Immature natural killer cell (primary cell): Measurements from ENCODE around the gene DRGX. TPM values are rescaled to one million over a fixed set of nuclear protein-coding genes. Genes with fewer than 3 reads are reported as not detected.

Experiments used
- DNase-seq, 3 donors: peaks; one replicate each; pipeline ENCODE4 v3.0.0; 2022; ENCODE audit warnings: mixed read lengths in 1 of 3
- H3K27ac Mint-ChIP-seq, 6 donors: one replicate each; pipeline ENCODE4 v1.8.0; 2020; ENCODE audit warnings: mixed read lengths in 6 of 6, mild to moderate bottlenecking in 5 of 6, inconsistent platforms in 4 of 6, moderate library complexity in 3 of 6
- H3K27me3 Mint-ChIP-seq, 3 donors: one replicate each; pipeline ENCODE4 v1.8.0; 2020 to 2021; ENCODE audit warnings: low read depth in 3 of 3, mild to moderate bottlenecking in 3 of 3, mixed read lengths in 3 of 3, moderate library complexity in 3 of 3, inconsistent platforms in 1 of 3
- H3K36me3 Mint-ChIP-seq, 3 donors: one replicate each; pipeline ENCODE4 v1.8.0; 2020; ENCODE audit warnings: mixed read lengths in 3 of 3, inconsistent platforms in 2 of 3, mild to moderate bottlenecking in 2 of 3
- H3K4me1 Mint-ChIP-seq, 2 donors: one replicate each; pipeline ENCODE4 v1.8.0; 2020; ENCODE audit warnings: inconsistent platforms in 2 of 2, mild to moderate bottlenecking in 2 of 2, mixed read lengths in 2 of 2, moderate library complexity in 1 of 2
- H3K4me3 Mint-ChIP-seq, 5 donors: one replicate each; pipeline ENCODE4 v1.8.0; 2020; ENCODE audit warnings: mild to moderate bottlenecking in 5 of 5, mixed read lengths in 5 of 5, inconsistent platforms in 3 of 5, moderate library complexity in 3 of 5
- H3K9me3 Mint-ChIP-seq, 6 donors: one replicate each; pipeline ENCODE4 v1.8.0; 2020; ENCODE audit warnings: mild to moderate bottlenecking in 6 of 6, mixed read lengths in 6 of 6, inconsistent platforms in 4 of 6, moderate library complexity in 3 of 6
- polyA plus RNA-seq, 3 donors: library from polyadenylated mRNA; unstranded; fragments of 300-500 nt; fragmentation: Illumina TruSeq; gene quantifications; one replicate each; pipeline ENCODE4 v1.2.3, GENCODE V29; 2021

Gene DRGX
- polyA plus RNA-seq, 3 donors from 2014 or later: not detected

DNA sequence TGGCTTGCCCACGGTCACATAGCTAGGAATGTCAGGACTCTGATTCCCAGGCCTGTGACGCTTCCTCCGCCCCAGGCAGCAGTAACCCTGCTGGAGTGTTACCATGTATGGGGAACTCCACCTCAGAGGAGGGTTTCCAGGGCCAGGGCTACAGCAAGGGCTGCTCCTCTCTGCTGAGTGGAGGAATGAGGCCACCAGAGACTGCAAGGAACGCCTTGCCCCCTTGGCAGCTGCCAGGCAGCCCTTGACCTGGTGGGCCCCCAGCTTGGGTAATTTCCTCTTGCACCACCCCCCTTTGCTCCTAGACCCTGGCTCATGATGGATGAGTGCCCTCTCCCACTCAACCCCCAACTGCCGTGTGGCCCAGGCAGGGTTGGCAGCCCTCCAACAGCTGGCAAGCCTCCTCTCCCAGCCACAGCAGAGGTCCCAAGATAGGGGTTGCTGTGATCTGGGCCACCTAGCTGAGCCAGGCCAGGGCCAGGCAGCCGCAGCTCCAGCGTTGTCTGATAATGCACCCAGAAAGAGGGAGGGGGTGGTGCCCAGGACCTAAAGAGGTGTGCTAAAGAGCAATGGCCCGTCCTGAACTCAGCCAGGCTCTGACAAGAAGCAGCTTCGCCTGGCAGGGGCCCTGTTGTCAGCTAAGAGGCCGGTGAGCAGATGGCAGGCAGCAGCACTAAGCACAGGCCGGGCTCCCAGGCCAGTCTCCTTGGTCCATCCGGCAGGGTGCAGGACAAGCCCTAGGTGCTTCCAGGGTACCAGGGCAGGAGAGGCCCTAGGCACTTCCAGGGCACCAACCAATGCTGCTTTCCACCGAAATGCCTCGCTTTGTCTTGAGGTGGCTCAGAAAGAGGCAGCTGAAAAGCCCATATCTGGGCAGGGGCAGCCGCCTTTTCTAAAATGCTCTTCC is 35.4 kb downstream of the DRGX start:
- no peak for DNase-seq
- no peak overlapping the region for H3K27ac Mint-ChIP-seq
- H3K9me3 Mint-ChIP-seq: peaks cover 0 to 5% (median 0%) of the 10 kb centered on the region in 6 donors
- no peak overlapping the region for H3K4me3 Mint-ChIP-seq
- peaks cover 0 to 4% (median 0%) of the 10 kb centered on the region in 3 donors for H3K36me3 Mint-ChIP-seq
- no peaks in the 10 kb centered on the region for H3K4me1 Mint-ChIP-seq
- peaks cover 0 to 5% (median 4%) of the 10 kb centered on the region in 3 donors for H3K27me3 Mint-ChIP-seq

- DNase-seq: no peak
- no peak overlapping the region for H3K27ac Mint-ChIP-seq
- peaks cover 0 to 4% (median 0%) of the 10 kb centered on the region in 3 donors for H3K36me3 Mint-ChIP-seq
- no peaks in the 10 kb centered on the region for H3K4me1 Mint-ChIP-seq
- peaks cover 0 to 5% (median 0%) of the 10 kb centered on the region in 6 donors for H3K9me3 Mint-ChIP-seq
- peaks cover 0 to 5% (median 2%) of the 10 kb centered on the region in 3 donors for H3K27me3 Mint-ChIP-seq
- H3K4me3 Mint-ChIP-seq: no peak overlapping the region
Observed at GRCh38 chr10:49359349-49360270, 36.3 kb downstream of the DRGX start.

GRCh38 chr10:49357910-49358309 is 38.0 kb downstream of the DRGX start:
- H3K4me1 Mint-ChIP-seq: no peaks in the 10 kb centered on the region
- H3K27ac Mint-ChIP-seq: no peak overlapping the region
- H3K27me3 Mint-ChIP-seq: peaks cover 0 to 3% (median 2%) of the 10 kb centered on the region in 3 donors
- peaks cover 0 to 4% (median 0%) of the 10 kb centered on the region in 3 donors for H3K36me3 Mint-ChIP-seq
- H3K9me3 Mint-ChIP-seq: peaks cover 0 to 5% (median 0%) of the 10 kb centered on the region in 6 donors
- DNase-seq: no peak
- no peak overlapping the region for H3K4me3 Mint-ChIP-seq

DNA sequence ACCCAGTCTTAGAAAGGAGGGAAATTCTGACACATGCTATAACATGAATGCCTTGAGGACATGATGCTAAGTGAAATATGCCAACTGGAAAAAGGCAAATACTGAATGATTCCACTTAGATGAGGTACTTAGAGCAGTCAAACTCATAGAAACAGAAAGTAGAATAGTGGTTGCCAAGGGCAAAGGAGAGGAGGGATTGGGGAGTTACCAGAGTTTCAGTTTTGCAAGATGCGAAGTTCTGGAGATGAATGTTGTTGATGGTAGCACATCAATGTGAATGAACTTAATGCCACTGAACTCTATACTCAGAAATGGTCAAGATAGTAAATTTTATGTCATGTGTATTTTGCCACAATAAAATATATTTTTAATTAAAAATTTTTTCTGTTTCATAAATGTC is 38.9 kb downstream of the DRGX start:
- H3K27ac Mint-ChIP-seq: no peak overlapping the region

GRCh38 chr10:49356181-49356580 is 39.7 kb downstream of the DRGX start:
- Mint-ChIP-seq H3K4me1 (no peaks in the 10 kb centered on the region), H3K36me3 (peaks cover 0 to 4% (median 0%) of the 10 kb centered on the region in 3 donors), H3K9me3 (peaks cover 0 to 5% (median 0%) of the 10 kb centered on the region in 6 donors), H3K4me3 (no peak overlapping the region), H3K27ac (no peak overlapping the region), H3K27me3 (peaks cover 0 to 2% (median 2%) of the 10 kb centered on the region in 3 donors)
- DNase-seq: no peak

More for the DNA sequence above, 38.9 kb downstream of the DRGX start:
- H3K27me3 Mint-ChIP-seq: peaks cover 0 to 2% (median 0%) of the 10 kb centered on the region in 3 donors
- no peak for DNase-seq
- peaks cover 0 to 5% (median 0%) of the 10 kb centered on the region in 6 donors for H3K9me3 Mint-ChIP-seq
- H3K36me3 Mint-ChIP-seq: peaks cover 0 to 4% (median 0%) of the 10 kb centered on the region in 3 donors
- no peaks in the 10 kb centered on the region for H3K4me1 Mint-ChIP-seq
- no peak overlapping the region for H3K4me3 Mint-ChIP-seq

- Mint-ChIP-seq H3K27me3 (peaks cover 0 to 2% (median 2%) of the 10 kb centered on the region in 3 donors), H3K9me3 (peaks cover 0 to 8% (median 2%) of the 10 kb centered on the region in 6 donors), H3K27ac (no peak overlapping the region), H3K36me3 (peaks cover 2 to 4% (median 3%) of the 10 kb centered on the region in 3 donors), H3K4me1 (no peaks in the 10 kb centered on the region), H3K4me3 (no peak overlapping the region)
- DNase-seq: no peak
Observed at GRCh38 chr10:49355221-49355620, 40.7 kb downstream of the DRGX start.

DNA sequence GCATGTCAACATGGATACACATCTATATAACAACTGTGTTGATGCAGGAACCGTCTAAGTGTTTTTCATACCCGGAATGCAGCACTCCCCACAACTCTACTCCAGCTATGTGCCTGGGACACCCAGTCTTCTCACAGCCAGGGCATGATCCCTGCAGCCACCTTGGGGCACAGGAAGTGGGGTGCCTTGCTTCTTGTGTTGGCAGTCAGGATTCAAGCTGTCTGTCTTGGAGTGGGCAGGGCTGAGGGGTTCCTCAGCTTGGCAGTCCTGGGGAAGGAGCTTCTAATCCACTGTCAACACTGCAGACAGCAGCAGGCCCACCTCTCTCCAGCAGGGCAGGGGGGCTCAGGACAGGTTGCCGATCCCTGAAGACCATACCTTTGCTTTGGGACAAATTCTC is 41.3 kb downstream of the DRGX start:
- Mint-ChIP-seq H3K9me3 (peaks cover 0 to 14% (median 7%) of the 10 kb centered on the region in 6 donors), H3K36me3 (peaks cover 4 to 10% (median 4%) of the 10 kb centered on the region in 3 donors), H3K4me1 (no peaks in the 10 kb centered on the region), H3K4me3 (no peak overlapping the region), H3K27me3 (peaks cover 0 to 2% (median 2%) of the 10 kb centered on the region in 3 donors), H3K27ac (no peak overlapping the region)
- DNase-seq: no peak

GRCh38 chr10:49353895-49354566 is 41.9 kb downstream of the DRGX start:
- peaks cover 0 to 15% (median 7%) of the 10 kb centered on the region in 6 donors for H3K9me3 Mint-ChIP-seq
- no peak overlapping the region for H3K4me3 Mint-ChIP-seq
- no peak overlapping the region for H3K27ac Mint-ChIP-seq
- H3K36me3 Mint-ChIP-seq: peaks cover 4 to 10% (median 5%) of the 10 kb centered on the region in 3 donors
- no peak for DNase-seq
- H3K4me1 Mint-ChIP-seq: no peaks in the 10 kb centered on the region
- peaks cover 0 to 3% (median 2%) of the 10 kb centered on the region in 3 donors for H3K27me3 Mint-ChIP-seq

DNA sequence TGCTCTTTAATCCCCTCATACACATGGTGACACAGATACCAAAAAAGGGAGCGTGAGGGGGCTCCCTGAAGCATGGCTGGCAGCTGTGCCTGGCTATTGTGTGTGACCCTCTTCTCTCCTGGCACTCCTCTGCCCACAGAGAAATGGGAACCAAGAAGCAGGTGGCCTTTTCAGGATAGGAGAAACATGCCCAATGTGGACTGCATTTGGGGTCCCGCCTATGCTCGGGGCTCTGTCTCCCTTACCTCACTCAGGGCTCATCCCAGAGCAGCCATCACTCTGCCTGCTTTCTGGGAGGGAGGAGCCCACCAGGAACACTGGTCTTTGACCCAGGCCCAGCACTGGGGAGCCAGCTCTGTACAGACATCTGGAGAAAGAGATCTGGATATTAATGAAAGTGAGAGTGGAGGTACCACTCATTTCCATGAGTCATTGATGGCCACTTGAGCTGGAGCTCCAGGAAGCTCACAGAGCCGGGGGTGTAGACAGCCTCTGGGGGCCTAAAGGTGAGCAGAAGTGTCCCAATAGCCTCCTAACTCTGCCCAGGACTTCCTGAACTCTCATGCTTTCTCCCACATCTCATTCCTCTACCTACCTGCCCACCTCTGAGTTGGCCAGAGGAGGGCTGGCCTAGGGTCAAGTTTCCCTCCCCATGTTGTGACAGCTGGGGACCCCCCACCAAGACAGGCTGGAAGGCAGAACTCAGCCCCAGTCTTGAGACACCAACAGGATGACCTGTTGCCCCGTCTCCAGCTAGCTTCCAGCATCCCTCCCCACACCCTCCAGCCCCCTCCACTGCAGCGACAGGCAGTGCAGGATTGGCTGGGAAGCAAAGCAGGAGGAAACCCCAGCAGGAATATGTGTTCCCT is 42.6 kb downstream of the DRGX start:
- no peak for DNase-seq
- peaks cover 4 to 10% (median 7%) of the 10 kb centered on the region in 3 donors for H3K36me3 Mint-ChIP-seq
- peaks cover 0 to 4% (median 2%) of the 10 kb centered on the region in 3 donors for H3K27me3 Mint-ChIP-seq
- H3K4me3 Mint-ChIP-seq: no peak overlapping the region
- H3K9me3 Mint-ChIP-seq: peaks cover 0 to 15% (median 7%) of the 10 kb centered on the region in 6 donors
- no peak overlapping the region for H3K27ac Mint-ChIP-seq
- no peaks in the 10 kb centered on the region for H3K4me1 Mint-ChIP-seq

DNA sequence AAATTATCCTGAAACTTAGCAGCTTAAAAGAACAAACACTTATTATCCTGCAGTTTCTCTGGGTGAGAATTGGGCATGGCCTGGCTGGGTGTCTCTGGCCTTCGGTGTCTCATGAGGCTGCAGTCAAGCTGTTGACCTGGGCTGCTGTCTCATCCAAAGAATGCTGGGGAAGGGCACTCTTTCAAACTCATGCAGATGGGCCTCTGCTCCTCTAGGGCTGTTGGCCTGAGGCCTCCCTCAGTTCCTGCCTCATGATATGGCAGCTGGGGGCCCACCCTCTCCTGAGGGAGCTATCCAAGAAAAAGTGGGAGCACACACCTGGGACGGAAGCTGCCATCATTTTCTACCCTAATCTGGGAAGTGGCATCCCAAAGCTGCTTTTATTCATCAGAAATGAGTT is 43.6 kb downstream of the DRGX start:
- Mint-ChIP-seq H3K27me3 (peaks cover 0 to 4% (median 2%) of the 10 kb centered on the region in 3 donors), H3K4me1 (no peaks in the 10 kb centered on the region), H3K36me3 (peaks cover 4 to 10% (median 4%) of the 10 kb centered on the region in 3 donors), H3K4me3 (no peak overlapping the region), H3K27ac (no peak overlapping the region), H3K9me3 (peaks cover 0 to 15% (median 7%) of the 10 kb centered on the region in 6 donors)
- no peak for DNase-seq

GRCh38 chr10:49351669-49352068 is 44.2 kb downstream of the DRGX start:
- no peak for DNase-seq
- no peak overlapping the region for H3K4me3 Mint-ChIP-seq
- no peaks in the 10 kb centered on the region for H3K4me1 Mint-ChIP-seq
- peaks cover 4 to 10% (median 4%) of the 10 kb centered on the region in 3 donors for H3K36me3 Mint-ChIP-seq
- peaks cover 0 to 4% (median 2%) of the 10 kb centered on the region in 3 donors for H3K27me3 Mint-ChIP-seq
- H3K27ac Mint-ChIP-seq: no peak overlapping the region
- peaks cover 0 to 11% (median 7%) of the 10 kb centered on the region in 6 donors for H3K9me3 Mint-ChIP-seq

- Mint-ChIP-seq H3K36me3 (peaks cover 4 to 10% (median 4%) of the 10 kb centered on the region in 3 donors), H3K4me1 (no peaks in the 10 kb centered on the region), H3K4me3 (no peak overlapping the region), H3K27me3 (peaks cover 0 to 6% (median 0%) of the 10 kb centered on the region in 3 donors), H3K9me3 (peaks cover 0 to 10% (median 7%) of the 10 kb centered on the region in 6 donors), H3K27ac (no peak overlapping the region)
- no peak for DNase-seq
Observed at GRCh38 chr10:49350846-49351532, 44.9 kb downstream of the DRGX start.
